ENCODE results near the gene RNF114.

- TF ChIP-seq EZH2 (IDR thresholded peaks at IDR 0.05; ENCODE audit: borderline replicate concordance, low read depth, low read length, poor library complexity, severe bottlenecking) (no peak), CTCF (conservative IDR thresholded peaks at IDR 0.05; ENCODE audit: low read depth, low read length) (no peak)
Observed at GRCh38 chr20:49951151-49951550, 15.0 kb downstream of the RNF114 start.
